ENCODE measurements around the gene PCNT. TPM values are rescaled to one million over a fixed set of nuclear protein-coding genes. Genes with fewer than 3 reads are reported as not detected.
"Not testable (repeated sequence)": the region's sequence is repeated elsewhere in the genome, so short reads cannot be mapped to it uniquely, and the experiment has no call there.

PCNT gene
- total RNA-seq, 2 donors from 2014 or later = 24.0 to 30.5 TPM

GRCh38 chr21:46397211-46397905, 73.4 kb downstream of the PCNT start:
- no peak for DNase-seq (ENCODE audit: low spot score)
- intact Hi-C loops (cut with DNase I) = no loop called here

GRCh38 chr21:46397993-46398392, 74.0 kb downstream of the PCNT start:
- intact Hi-C loops (cut with DNase I) = no loop called here
- DNase-seq (ENCODE audit: low spot score) = no peak

- intact Hi-C loops (cut with DNase I) = no loop called here
- DNase-seq (ENCODE audit: low spot score) = no peak
Observed at GRCh38 chr21:46399129-46399528, 75.2 kb downstream of the PCNT start.

GRCh38 chr21:46399686-46400085, 75.7 kb downstream of the PCNT start:
- intact Hi-C loops (cut with DNase I) = no loop called here
- DNase-seq (ENCODE audit: low spot score) = no peak

- intact Hi-C loops (cut with DNase I) = no loop called here
- no peak for DNase-seq (ENCODE audit: low spot score)
Observed at GRCh38 chr21:46401186-46401910, 77.4 kb downstream of the PCNT start.

GRCh38 chr21:46402421-46402820, 78.5 kb downstream of the PCNT start:
- intact Hi-C loops (cut with DNase I) = no loop called here
- DNase-seq (ENCODE audit: low spot score) = peak; percentile 80

GRCh38 chr21:46403234-46403811, 79.4 kb downstream of the PCNT start:
- DNase-seq (ENCODE audit: low spot score) = peak; percentile 54
- intact Hi-C loops (cut with DNase I) = not testable (repeated sequence)

GRCh38 chr21:46404306-46404705, 80.3 kb downstream of the PCNT start:
- peak; percentile 61 for DNase-seq (ENCODE audit: low spot score)
- intact Hi-C loops (cut with DNase I) = no loop called here

GRCh38 chr21:46406001-46406400, 82.0 kb downstream of the PCNT start:
- peak; percentile 42 for DNase-seq (ENCODE audit: low spot score)
- intact Hi-C loops (cut with DNase I) = no loop called here

GRCh38 chr21:46409641-46410406, 85.9 kb downstream of the PCNT start:
- intact Hi-C loops (cut with DNase I) = no loop called here
- peak; percentile 72 for DNase-seq (ENCODE audit: low spot score)

- DNase-seq (ENCODE audit: low spot score) = peak; percentile 65
- intact Hi-C loops (cut with DNase I) = no loop called here
Observed at GRCh38 chr21:46410516-46410915, 86.6 kb downstream of the PCNT start.

- DNase-seq (ENCODE audit: low spot score) = peak; percentile 72
- intact Hi-C loops (cut with DNase I) = no loop called here
Observed at GRCh38 chr21:46411236-46411635, 87.3 kb downstream of the PCNT start.

GRCh38 chr21:46411691-46412090, 87.7 kb downstream of the PCNT start:
- DNase-seq (ENCODE audit: low spot score) = peak; percentile 49
- intact Hi-C loops (cut with DNase I) = no loop called here

- intact Hi-C loops (cut with DNase I) = no loop called here
- DNase-seq (ENCODE audit: low spot score) = peak; percentile 54
Observed at GRCh38 chr21:46412521-46413364, 88.8 kb downstream of the PCNT start.

- intact Hi-C loops (cut with DNase I) = no loop called here
- DNase-seq (ENCODE audit: low spot score) = peak; percentile 31
Observed at GRCh38 chr21:46413365-46413696, 89.4 kb downstream of the PCNT start.

GRCh38 chr21:46414965-46415275, 91.0 kb downstream of the PCNT start:
- peak; percentile 30 for DNase-seq (ENCODE audit: low spot score)
- intact Hi-C loops (cut with DNase I) = no loop called here

- peak; percentile 75 for DNase-seq (ENCODE audit: low spot score)
- intact Hi-C loops (cut with DNase I) = no loop called here
Observed at GRCh38 chr21:46416551-46416950, 92.6 kb downstream of the PCNT start.

- peak; percentile 50 for DNase-seq (ENCODE audit: low spot score)
- intact Hi-C loops (cut with DNase I) = no loop called here
Observed at GRCh38 chr21:46418265-46418946, 94.5 kb downstream of the PCNT start.

Data from posterior vena cava (tissue), 2 donors.